ENCODE results near the gene EXOSC5.
A peak's percentile ranks its signal among the peaks of the same experiment; 100 is the strongest.

The EXOSC5 gene

DNA sequence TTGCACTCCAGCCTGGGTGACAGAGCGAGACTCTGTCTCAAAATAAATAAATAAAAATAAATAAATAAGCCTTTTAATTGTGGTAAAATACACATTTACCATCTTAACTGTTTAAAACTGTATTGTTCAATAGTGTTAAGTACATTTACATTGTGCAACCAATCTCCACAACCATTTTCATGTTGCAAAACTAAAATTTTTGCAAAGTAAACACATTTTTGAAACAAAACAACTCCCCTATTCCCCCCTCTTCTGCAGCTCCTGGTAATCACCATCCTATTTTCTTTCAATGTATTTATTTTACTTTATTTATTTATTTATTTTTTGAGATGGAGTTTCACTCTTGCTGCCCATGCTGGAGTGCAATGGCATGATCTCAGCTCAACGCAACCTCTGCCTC, 27.4 kb downstream of the EXOSC5 start:
- no peak overlapping the region for H3K4me3 ChIP-seq (ENCODE audit: low read depth in 1 of 2, low read length in 1 of 2)
- H3K36me3 ChIP-seq, result no peaks in the 10 kb centered on the region
- TF ChIP-seq, protein P1, sequence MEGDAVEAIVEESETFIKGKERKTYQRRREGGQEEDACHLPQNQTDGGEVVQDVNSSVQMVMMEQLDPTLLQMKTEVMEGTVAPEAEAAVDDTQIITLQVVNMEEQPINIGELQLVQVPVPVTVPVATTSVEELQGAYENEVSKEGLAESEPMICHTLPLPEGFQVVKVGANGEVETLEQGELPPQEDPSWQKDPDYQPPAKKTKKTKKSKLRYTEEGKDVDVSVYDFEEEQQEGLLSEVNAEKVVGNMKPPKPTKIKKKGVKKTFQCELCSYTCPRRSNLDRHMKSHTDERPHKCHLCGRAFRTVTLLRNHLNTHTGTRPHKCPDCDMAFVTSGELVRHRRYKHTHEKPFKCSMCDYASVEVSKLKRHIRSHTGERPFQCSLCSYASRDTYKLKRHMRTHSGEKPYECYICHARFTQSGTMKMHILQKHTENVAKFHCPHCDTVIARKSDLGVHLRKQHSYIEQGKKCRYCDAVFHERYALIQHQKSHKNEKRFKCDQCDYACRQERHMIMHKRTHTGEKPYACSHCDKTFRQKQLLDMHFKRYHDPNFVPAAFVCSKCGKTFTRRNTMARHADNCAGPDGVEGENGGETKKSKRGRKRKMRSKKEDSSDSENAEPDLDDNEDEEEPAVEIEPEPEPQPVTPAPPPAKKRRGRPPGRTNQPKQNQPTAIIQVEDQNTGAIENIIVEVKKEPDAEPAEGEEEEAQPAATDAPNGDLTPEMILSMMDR (IDR thresholded peaks at IDR 0.05), result no peak
- no peaks in the 10 kb centered on the region for H3K27me3 ChIP-seq
- no peaks in the 10 kb centered on the region for H3K9me3 ChIP-seq
- H3K27ac ChIP-seq, result no peak overlapping the region
- peaks cover 67 to 69% of the 10 kb centered on the region in 2 experiments for H3K4me1 ChIP-seq (ENCODE audit: control insufficient read depth in 1 of 2, insufficient read depth in 1 of 2, low read depth in 1 of 2, low read length in 1 of 2)

DNA sequence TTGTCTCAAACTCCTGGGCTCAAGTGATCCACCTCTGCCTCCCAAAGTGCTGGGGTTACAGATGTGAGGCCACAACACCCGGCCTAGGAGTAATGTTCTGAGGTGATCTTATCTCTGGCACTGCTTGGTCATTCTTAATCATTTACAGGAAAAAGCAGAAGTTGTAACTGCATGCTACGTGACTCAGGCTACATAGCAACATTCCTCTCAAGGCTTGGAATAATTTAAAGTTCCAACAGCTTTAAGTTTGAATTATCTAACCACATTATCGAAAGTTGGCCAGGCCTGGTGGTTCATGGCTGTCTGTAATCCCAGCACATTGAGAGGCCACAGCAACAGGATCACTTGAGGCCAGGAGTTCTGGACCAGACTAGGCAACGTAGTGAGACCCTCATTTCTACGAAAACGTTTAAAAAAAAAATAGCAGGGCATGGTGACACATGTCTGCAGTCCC, 29.3 kb downstream of the EXOSC5 start:
- H3K9me3 ChIP-seq, result no peaks in the 10 kb centered on the region
- H3K27ac ChIP-seq, result peak overlapping the region; percentile 100
- H3K4me1 ChIP-seq (ENCODE audit: control insufficient read depth in 1 of 2, insufficient read depth in 1 of 2, low read depth in 1 of 2, low read length in 1 of 2), result peaks cover 83 to 85% of the 10 kb centered on the region in 2 experiments
- TF ChIP-seq, protein P1 (IDR thresholded peaks at IDR 0.05), result no peak
- H3K27me3 ChIP-seq, result no peaks in the 10 kb centered on the region
- H3K36me3 ChIP-seq, result no peaks in the 10 kb centered on the region
- peak overlapping the region; percentile 38 to 43 for H3K4me3 ChIP-seq (ENCODE audit: low read depth in 1 of 2, low read length in 1 of 2)

DNA sequence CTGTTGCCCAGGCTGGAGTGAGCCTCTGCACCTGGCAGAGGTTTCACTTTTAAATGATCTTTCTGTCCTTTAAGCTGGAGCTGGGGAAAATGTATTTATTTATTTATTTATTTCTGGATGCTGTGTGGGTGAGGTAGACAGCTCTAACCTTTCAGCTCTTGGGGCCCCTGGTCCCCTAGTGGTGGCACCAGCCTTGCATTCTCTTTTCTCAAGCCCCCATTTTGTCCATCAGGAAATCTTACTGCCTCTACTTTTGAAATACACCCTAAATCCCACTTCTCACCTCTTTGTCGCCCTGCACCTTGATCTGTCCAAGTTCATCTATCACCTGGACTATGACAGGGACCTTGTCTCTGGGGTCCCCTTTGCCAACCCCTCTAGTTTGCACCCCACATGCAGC, 31.1 kb downstream of the EXOSC5 start:
- peaks cover 85 to 87% of the 10 kb centered on the region in 2 experiments for H3K4me1 ChIP-seq (ENCODE audit: control insufficient read depth in 1 of 2, insufficient read depth in 1 of 2, low read depth in 1 of 2, low read length in 1 of 2)

DNA sequence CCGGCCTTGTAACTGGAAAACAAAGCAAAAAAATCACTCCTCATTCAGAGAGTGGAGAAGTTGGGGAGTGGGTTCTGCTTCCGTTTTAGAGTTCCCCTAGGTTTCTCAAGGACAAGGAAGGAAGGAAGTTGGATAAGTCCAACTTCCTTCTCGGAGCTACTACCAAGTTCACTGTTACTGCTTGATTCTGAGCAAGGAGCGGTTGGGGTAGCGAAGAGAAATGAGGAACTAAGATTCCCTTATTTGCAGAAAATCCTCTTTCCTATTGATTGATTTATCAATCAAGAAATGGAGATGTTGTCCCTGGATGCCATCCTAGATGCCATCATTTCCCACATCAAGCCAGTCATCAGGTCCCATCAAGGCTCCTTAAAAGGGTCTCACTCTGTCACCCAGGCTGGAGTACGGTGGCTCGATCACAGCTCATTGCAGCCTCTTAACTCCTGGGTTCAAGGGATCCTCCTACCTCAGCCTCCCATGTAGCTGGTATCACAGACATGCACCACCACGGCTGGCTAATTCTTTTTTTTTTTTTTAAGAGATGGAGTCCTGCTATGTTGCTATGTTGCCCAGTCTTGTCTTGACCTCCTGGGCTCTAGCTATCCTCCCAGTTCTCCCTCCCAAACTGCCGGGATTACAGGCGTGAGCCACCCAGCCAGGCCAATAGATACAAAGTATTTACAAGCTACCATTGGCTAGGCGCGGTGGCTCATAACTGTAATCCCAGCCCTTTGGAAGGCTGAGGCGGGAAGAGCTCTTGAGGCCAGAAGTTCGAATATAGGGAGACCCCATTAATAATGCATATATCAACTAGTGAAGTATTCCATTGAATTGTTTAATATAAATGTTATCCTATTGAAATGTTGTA, 32.4 kb downstream of the EXOSC5 start:
- TF ChIP-seq, protein P1 (IDR thresholded peaks at IDR 0.05), result no peak
- Histone ChIP-seq H3K4me1 (ENCODE audit: control insufficient read depth in 1 of 2, insufficient read depth in 1 of 2, low read depth in 1 of 2, low read length in 1 of 2) (peaks cover 75 to 80% of the 10 kb centered on the region in 2 experiments), H3K36me3 (no peaks in the 10 kb centered on the region), H3K27me3 (no peaks in the 10 kb centered on the region), H3K4me3 (ENCODE audit: low read depth in 1 of 2, low read length in 1 of 2) (peak overlapping the region; percentile 84 to 87), H3K27ac (peak overlapping the region; percentile 100), H3K9me3 (no peaks in the 10 kb centered on the region)

More for the DNA sequence above, 31.1 kb downstream of the EXOSC5 start:
- Histone ChIP-seq H3K9me3 (no peaks in the 10 kb centered on the region), H3K4me3 (ENCODE audit: low read depth in 1 of 2, low read length in 1 of 2) (peak overlapping the region; percentile 3 to 43), H3K36me3 (no peaks in the 10 kb centered on the region), H3K27ac (peak overlapping the region; percentile 100), H3K27me3 (no peaks in the 10 kb centered on the region)
- TF ChIP-seq, protein P1 (IDR thresholded peaks at IDR 0.05), result no peak

DNA sequence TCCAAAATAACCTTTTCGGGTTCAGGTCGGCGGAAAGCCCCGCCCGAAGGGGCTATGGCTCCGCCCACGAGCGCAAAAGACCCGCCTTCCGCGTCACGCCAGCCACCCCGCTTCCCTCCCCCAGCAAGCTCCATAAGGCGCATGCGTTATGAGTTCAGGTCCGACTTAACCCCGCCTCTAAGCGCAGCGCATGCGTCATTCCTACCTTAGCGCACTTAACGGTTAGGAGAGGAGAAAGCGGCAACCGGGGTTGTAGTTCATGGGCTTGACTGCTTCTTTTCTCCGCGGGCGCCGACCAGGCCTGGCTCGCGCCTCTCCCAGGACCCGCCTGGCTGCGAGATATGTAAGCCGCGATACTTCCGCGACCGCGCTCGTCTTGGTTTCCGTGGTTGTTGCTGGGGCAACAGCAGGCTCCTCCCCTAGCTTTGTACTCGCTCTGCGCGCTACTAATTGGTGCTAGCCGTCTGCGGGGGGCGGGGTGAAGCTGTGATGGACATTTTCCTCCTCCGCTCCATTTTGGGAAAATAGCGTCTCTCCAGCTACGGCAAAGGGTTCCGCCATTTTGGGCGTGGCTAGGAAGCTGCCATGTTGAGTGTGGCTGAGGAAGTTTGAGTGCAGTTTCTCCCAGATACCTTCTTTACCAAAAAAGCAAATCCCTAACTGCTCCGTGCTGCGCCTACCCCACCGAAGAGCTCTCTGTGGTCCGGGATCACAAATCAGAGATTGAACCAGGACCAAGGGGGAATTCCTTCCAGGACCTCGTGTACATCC, 33.2 kb downstream of the EXOSC5 start, which contains the start of gene B9D2:
Gene B9D2, minus strand, starts transcription at position 397 of the 771 bp plus-strand sequence. CDS start 630 bp downstream, outside the sequence.
- TF ChIP-seq, protein P1 (IDR thresholded peaks at IDR 0.05), result peak; percentile 30
- H3K4me3 ChIP-seq (ENCODE audit: low read depth in 1 of 2, low read length in 1 of 2), result peak within 1 kb of the TSS; percentile 84 to 87
- H3K4me1 ChIP-seq (ENCODE audit: control insufficient read depth in 1 of 2, insufficient read depth in 1 of 2, low read depth in 1 of 2, low read length in 1 of 2), result peaks cover 69 to 72% of the 10 kb centered on the region in 2 experiments
- peak within 1 kb of the TSS; percentile 100 for H3K27ac ChIP-seq
- H3K27me3 ChIP-seq, result no peaks in the 10 kb centered on the region
- H3K9me3 ChIP-seq, result no peaks in the 10 kb centered on the region
- H3K36me3 ChIP-seq, result no peaks in the 10 kb centered on the region
